Adrenal gland (tissue), 12 donors: Measurements from ENCODE around the gene NUDCD3. TPM values are rescaled to one million over a fixed set of nuclear protein-coding genes. Genes with fewer than 3 reads are reported as not detected.

Source experiments
- DNase-seq, 7 donors: peaks; one replicate each; pipeline ENCODE4 v3.0.0-alpha.2; 2019 to 2020
- H3K27ac ChIP-seq, 5 donors: fragments of 200-600 bp; sonication (generic) in 4 of 5; 1 replicate in 3 of 5; 2 replicates in 2 of 5; pipeline versions ENCODE4 v1.5.1 to v1.8.0; 2016 to 2020; ENCODE audit warnings: mild to moderate bottlenecking in 1 of 5
- H3K27me3 ChIP-seq: fragments of 200-600 bp; 2 replicates; pipeline ENCODE4 v1.8.0; 2021
- H3K36me3 ChIP-seq, 2 donors: fragments of 200-600 bp; replicated peaks in 1 of 2; 1 replicate in 1 of 2; 2 replicates in 1 of 2; pipeline versions ENCODE4 v1.5.1 to v1.8.0; 2018 to 2022
- H3K4me1 ChIP-seq, 2 donors: fragments of 200-600 bp; replicated peaks in 1 of 2; 1 replicate in 1 of 2; 2 replicates in 1 of 2; pipeline versions ENCODE4 v1.5.1 to v1.8.0; 2018 to 2021
- H3K4me3 ChIP-seq, 4 donors: fragments of 200-600 bp; sonication (generic) in 3 of 4; one replicate each; pipeline ENCODE4 v1.5.1; 2016 to 2018
- H3K9me3 ChIP-seq, 3 donors: fragments of 200-600 bp; sonication (generic) in 1 of 3; replicated peaks in 1 of 3; 1 replicate in 2 of 3; 2 replicates in 1 of 3; pipeline versions ENCODE4 v1.5.1 to v1.8.0; 2016 to 2021
- POLR2A ChIP-seq, 2 donors: fragments of 450-650 bp; IDR thresholded peaks; one replicate each; pipeline ENCODE4 v1.6.1; 2017; ENCODE audit warnings: antibody characterized with exemption in 2 of 2, mild to moderate bottlenecking in 2 of 2, moderate library complexity in 1 of 2
- WGBS, 4 donors: extraction: QIAGEN DNeasy Blood & Tissue Kit in 2 of 4; methylation state at CpG; one replicate each; pipeline versions ENCODE4 v1.1.5 to v1.1.7; 2013 to 2017; 5-methylcytosine and 5-hydroxymethylcytosine counted together
- intact Hi-C, 2 donors: fragments of 100-400 bp; cut with DNase I; formaldehyde crosslinking; loops; one replicate each; pipeline versions ENCODE4 v1.14.1 to v1.15.0; 2022 to 2023
- polyA plus RNA-seq, 3 donors: library from polyadenylated mRNA; stranded (reverse); fragments of 200-250 nt in 2 of 3; fragments of 350-450 nt in 1 of 3; fragmentation: Illumina TruSeq in 1 of 3; extraction: RNeasy Lipid Tissue Mini Kit (QIAGEN cat#74804) in 1 of 3; gene quantifications; one replicate each; pipeline ENCODE4 v1.2.3, GENCODE V29; 2013 to 2014
- total RNA-seq, 9 donors: library from RNA; depleted of rRNA in 4 of 9; stranded (reverse); fragments of >200 nt in 4 of 9; fragments of 120-200 nt in 1 of 9; fragmentation: NEBNext Ultra II Directional in 1 of 9; extraction: Animal tissue kit (Norgen Biotek cat#: 25700) in 1 of 9; gene quantifications; one replicate each; pipeline versions ENCODE4 v1.1.0 to v1.2.4, GENCODE V29; 2013 to 2023
- TF ChIP-seq, protein P1 (sequence below), 6 experiments: fragments of 450-650 bp in 4 of 6; fragments of 200-600 bp in 2 of 6; sonication (generic) in 1 of 6; IDR thresholded peaks; 1 replicate in 5 of 6; 2 replicates in 1 of 6; pipeline versions ENCODE4 v1.5.1 to v1.8.0; 2016 to 2021; ENCODE audit warnings: antibody characterized with exemption in 6 of 6, mild to moderate bottlenecking in 2 of 6, moderate library complexity in 1 of 6
- donor health status: healthy with polysubstance abuse.
- donor health status: Bipolar disorder and iron deficiency.
- donor health status: DM: yes; HTN: yes; CAD: no.
- donor health status: DM: no; HTN: no; CAD: no.
- donor health status: DM: no; HTN: no; CAD: no.
- donor health status: DM: yes; HTN: yes; CAD: no.

The NUDCD3 gene
- total and polyA plus RNA-seq, 12 donors, result 30.5 to 136 (median 71.1) TPM

DNA sequence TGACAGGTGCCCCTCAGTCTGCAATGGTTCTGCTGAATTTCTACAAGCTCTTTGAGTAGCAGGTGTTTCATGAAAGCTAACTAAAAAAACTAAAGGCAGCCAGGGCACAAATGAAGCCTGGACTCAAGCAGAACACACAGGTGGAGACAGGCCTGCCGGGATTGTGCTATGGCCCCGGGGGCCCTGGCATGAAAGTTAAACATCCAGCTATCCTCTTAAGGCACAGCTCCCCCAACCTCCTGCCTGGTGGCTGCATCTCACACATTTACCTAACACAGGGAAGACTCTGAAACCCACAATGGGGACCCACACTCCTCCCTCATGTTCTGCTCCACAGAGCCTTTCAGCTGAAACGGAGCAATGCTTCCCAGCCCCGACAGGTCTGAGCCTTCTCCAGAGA is 88.8 kb downstream of the NUDCD3 start:
- 93 to 100% (median 95%) methylated on average over 3 to 4 of the region's 4 CpGs for WGBS, 4 donors

DNA sequence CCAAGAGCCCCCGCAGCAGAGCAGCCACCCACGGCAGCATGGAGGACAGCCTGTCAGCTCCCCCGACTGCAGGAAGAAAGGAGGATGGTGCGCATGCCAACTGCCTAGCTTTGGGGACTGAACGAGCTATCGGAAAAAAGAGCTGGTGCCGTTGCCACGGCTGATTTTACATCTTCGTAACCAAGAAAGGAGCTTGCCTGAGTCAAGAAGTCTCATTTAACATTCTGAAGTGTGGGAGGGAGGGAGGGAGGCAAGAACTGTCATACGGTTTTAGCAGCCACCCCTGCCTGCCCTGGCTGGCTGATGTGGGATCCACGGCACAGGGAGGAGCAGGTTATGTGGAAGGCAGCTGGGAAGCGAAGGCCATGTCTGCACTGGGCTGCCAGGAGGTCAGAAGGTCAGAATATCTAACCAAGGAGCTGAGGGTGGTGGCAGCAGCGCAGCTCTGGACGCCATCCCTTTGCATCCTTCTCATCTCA is 90.4 kb downstream of the NUDCD3 start:
- peaks cover 0 to 11% of the 10 kb centered on the region in 2 donors for H3K36me3 ChIP-seq
- no peak for DNase-seq
- H3K4me1 ChIP-seq, result no peaks in the 10 kb centered on the region
- intact Hi-C loops, result no loop called here
- 89 to 95% (median 91%) methylated on average over 12 to 14 of the region's 14 CpGs for WGBS, 4 donors
- H3K27me3 ChIP-seq, result no peaks in the 10 kb centered on the region
- no peaks in the 10 kb centered on the region for H3K9me3 ChIP-seq
- TF ChIP-seq, protein P1, sequence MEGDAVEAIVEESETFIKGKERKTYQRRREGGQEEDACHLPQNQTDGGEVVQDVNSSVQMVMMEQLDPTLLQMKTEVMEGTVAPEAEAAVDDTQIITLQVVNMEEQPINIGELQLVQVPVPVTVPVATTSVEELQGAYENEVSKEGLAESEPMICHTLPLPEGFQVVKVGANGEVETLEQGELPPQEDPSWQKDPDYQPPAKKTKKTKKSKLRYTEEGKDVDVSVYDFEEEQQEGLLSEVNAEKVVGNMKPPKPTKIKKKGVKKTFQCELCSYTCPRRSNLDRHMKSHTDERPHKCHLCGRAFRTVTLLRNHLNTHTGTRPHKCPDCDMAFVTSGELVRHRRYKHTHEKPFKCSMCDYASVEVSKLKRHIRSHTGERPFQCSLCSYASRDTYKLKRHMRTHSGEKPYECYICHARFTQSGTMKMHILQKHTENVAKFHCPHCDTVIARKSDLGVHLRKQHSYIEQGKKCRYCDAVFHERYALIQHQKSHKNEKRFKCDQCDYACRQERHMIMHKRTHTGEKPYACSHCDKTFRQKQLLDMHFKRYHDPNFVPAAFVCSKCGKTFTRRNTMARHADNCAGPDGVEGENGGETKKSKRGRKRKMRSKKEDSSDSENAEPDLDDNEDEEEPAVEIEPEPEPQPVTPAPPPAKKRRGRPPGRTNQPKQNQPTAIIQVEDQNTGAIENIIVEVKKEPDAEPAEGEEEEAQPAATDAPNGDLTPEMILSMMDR (IDR thresholded peaks at IDR 0.05), result no peak
- TF ChIP-seq POLR2A (IDR thresholded peaks at IDR 0.05), result no peak
- H3K4me3 ChIP-seq, result no peak overlapping the region
- no peak overlapping the region for H3K27ac ChIP-seq

More for the DNA sequence above, 88.8 kb downstream of the NUDCD3 start:
- no peak overlapping the region for H3K4me3 ChIP-seq
- no peak for TF ChIP-seq POLR2A (IDR thresholded peaks at IDR 0.05)
- TF ChIP-seq, protein P1 (IDR thresholded peaks at IDR 0.05), result no peak
- H3K4me1 ChIP-seq, result no peaks in the 10 kb centered on the region
- H3K36me3 ChIP-seq, result peaks cover 0 to 11% of the 10 kb centered on the region in 2 donors
- intact Hi-C loops, result no loop called here
- no peaks in the 10 kb centered on the region for H3K9me3 ChIP-seq
- H3K27me3 ChIP-seq, result no peaks in the 10 kb centered on the region
- no peak overlapping the region for H3K27ac ChIP-seq
- no peak for DNase-seq

DNA sequence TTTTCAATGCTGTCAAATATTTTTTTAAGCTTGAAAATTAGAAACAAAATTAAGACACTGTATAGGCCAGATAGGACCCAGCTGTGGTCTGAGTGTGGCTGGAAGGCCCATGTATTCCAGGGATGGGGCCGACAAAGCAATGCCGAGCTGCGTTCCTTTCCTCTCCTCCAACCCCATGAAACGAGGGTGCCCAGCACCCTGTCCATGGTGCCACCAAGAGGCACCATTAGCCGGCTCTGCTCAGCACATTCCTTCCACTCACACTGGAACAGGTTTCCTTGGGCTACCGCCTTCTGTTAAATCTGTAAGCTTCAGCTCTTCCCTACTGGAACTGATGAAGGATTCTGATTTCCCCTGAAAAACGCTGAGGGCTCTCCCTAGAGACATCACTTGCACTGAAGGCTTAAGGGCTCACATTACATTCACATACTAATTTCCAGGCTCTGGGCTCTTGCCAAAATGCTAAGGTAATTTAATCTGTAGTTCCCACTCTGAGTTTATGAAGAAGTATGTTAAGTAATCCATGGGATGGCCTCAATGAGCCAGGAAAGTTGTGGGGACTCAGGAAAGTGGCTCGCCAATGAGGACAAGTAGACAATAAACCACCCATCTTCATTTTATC is 91.4 kb downstream of the NUDCD3 start:
- no peaks in the 10 kb centered on the region for H3K27me3 ChIP-seq
- peak in 1 of 7 donors; percentile 7 for DNase-seq
- no peak overlapping the region for H3K27ac ChIP-seq
- intact Hi-C loops, result no loop called here
- 91 to 98% (median 92%) methylated on average over 8 of the region's 8 CpGs for WGBS, 4 donors
- H3K4me3 ChIP-seq, result no peak overlapping the region
- TF ChIP-seq POLR2A (IDR thresholded peaks at IDR 0.05), result no peak
- TF ChIP-seq, protein P1 (IDR thresholded peaks at IDR 0.05), result no peak
- H3K36me3 ChIP-seq, result peaks cover 0 to 11% of the 10 kb centered on the region in 2 donors
- H3K9me3 ChIP-seq, result no peaks in the 10 kb centered on the region
- H3K4me1 ChIP-seq, result no peaks in the 10 kb centered on the region

DNA sequence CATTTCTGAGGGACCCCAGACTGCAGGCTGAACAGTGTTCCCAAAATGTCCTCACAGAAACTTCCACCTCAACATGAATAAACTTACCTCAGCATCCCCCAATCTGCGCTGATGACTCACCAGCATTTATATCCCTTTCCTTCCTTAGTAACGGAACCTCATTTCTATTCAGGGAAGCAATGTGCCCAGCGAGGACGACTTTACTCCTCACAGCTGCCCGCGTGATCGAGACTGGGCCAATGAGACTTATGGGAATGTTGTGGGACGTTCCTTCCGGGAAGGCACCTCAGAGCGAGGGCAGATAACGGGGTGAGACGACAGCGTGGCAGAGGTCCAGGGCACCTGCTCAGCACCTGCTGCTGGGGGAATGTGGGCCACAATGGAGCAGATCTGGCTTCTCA is 91.9 kb downstream of the NUDCD3 start:
- Histone ChIP-seq H3K27ac (no peak overlapping the region), H3K36me3 (peaks cover 0 to 7% of the 10 kb centered on the region in 2 donors), H3K4me1 (no peaks in the 10 kb centered on the region), H3K27me3 (no peaks in the 10 kb centered on the region), H3K4me3 (no peak overlapping the region), H3K9me3 (no peaks in the 10 kb centered on the region)
- DNase-seq, result peak in 2 of 7 donors; percentile 17 to 19
- WGBS, 4 donors, result 83 to 87% (median 86%) methylated on average over 13 of the region's 13 CpGs
- TF ChIP-seq POLR2A (IDR thresholded peaks at IDR 0.05), result no peak
- TF ChIP-seq, protein P1 (IDR thresholded peaks at IDR 0.05), result no peak
- intact Hi-C loops, result no loop called here
